HS-27A (cell line): Measurements from ENCODE around the gene ACOT11.

Source experiments
- DNase-seq: peaks from one replicate; pipeline ENCODE4 v3.0.0-alpha.2; 2012; ENCODE audit warnings: low read depth, missing footprints

ACOT11 gene

GRCh38 chr1:54645806-54646676 is 98.0 kb downstream of the ACOT11 start:
- DNase-seq = no peak

GRCh38 chr1:54649130-54649898 is 101.3 kb downstream of the ACOT11 start:
- no peak for DNase-seq

GRCh38 chr1:54649921-54650320 is 101.9 kb downstream of the ACOT11 start:
- DNase-seq = no peak

GRCh38 chr1:54650417-54650816 is 102.4 kb downstream of the ACOT11 start:
- no peak for DNase-seq

- no peak for DNase-seq
Observed at GRCh38 chr1:54651608-54652007, 103.6 kb downstream of the ACOT11 start.

GRCh38 chr1:54652168-54652567 is 104.1 kb downstream of the ACOT11 start:
- DNase-seq = no peak

GRCh38 chr1:54653036-54653435 is 105.0 kb downstream of the ACOT11 start:
- peak; percentile 24 for DNase-seq

- no peak for DNase-seq
Observed at GRCh38 chr1:54658164-54658913, 110.3 kb downstream of the ACOT11 start.
